Epithelial cell of proximal tubule (primary cell): ENCODE results near the gene SORBS1. TPM values are rescaled to one million over a fixed set of nuclear protein-coding genes. Genes with fewer than 3 reads are reported as not detected.

Experiments
- DNase-seq: peaks from one replicate; pipeline ENCODE4 v3.0.0-alpha.2; 2011; ENCODE audit warnings: low read depth
- H3K4me3 ChIP-seq: 2 replicates; pipeline ENCODE4 v1.5.1; 2011; ENCODE audit warnings: low read depth, mild to moderate bottlenecking, low read length
- total RNA-seq: library from RNA; depleted of rRNA; stranded (reverse); fragments of >200 nt; gene quantifications from 2 replicates; pipeline ENCODE4 v1.2.3, GENCODE V29; 2015
- TF ChIP-seq, protein P1 (sequence below): conservative IDR thresholded peaks from 2 replicates; pipeline ENCODE4 v1.5.1; 2012; ENCODE audit warnings: low read depth, mild to moderate bottlenecking, low read length

The SORBS1 gene
- total RNA-seq, 1 donor from 2014 or later, result 7.0 TPM

- no peak overlapping the region for H3K4me3 ChIP-seq
- no peak for DNase-seq
- TF ChIP-seq, protein P1, sequence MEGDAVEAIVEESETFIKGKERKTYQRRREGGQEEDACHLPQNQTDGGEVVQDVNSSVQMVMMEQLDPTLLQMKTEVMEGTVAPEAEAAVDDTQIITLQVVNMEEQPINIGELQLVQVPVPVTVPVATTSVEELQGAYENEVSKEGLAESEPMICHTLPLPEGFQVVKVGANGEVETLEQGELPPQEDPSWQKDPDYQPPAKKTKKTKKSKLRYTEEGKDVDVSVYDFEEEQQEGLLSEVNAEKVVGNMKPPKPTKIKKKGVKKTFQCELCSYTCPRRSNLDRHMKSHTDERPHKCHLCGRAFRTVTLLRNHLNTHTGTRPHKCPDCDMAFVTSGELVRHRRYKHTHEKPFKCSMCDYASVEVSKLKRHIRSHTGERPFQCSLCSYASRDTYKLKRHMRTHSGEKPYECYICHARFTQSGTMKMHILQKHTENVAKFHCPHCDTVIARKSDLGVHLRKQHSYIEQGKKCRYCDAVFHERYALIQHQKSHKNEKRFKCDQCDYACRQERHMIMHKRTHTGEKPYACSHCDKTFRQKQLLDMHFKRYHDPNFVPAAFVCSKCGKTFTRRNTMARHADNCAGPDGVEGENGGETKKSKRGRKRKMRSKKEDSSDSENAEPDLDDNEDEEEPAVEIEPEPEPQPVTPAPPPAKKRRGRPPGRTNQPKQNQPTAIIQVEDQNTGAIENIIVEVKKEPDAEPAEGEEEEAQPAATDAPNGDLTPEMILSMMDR, result no peak
Measured at GRCh38 chr10:95440038-95440725, 121.0 kb downstream of the SORBS1 start.

GRCh38 chr10:95438781-95439180 is 122.4 kb downstream of the SORBS1 start:
- H3K4me3 ChIP-seq, result no peak overlapping the region

DNA sequence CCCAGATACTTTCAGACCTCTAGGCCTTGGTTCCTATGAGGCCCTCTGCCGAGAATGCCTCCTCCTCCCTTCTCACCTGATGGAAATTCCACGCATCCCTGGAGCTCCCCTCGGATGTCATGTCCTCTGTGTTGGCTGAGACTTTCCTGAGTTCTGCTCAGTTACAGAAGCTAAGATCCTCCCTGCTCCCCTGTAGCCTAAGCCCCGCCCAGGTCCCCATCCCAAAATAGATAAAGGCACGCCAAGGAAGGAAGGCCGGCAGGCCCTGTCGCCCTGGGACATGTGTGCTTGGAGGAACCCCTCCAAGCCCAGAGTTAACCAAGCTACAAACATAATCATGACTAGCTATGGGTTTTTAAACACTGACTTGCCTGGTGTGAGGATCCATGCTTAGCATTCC is 123.5 kb downstream of the SORBS1 start:
- H3K4me3 ChIP-seq, result no peak overlapping the region
- TF ChIP-seq, protein P1, result no peak
- DNase-seq, result no peak

More at GRCh38 chr10:95438781-95439180, 122.4 kb downstream of the SORBS1 start:
- TF ChIP-seq, protein P1, result no peak
- DNase-seq, result no peak

- no peak overlapping the region for H3K4me3 ChIP-seq
- DNase-seq, result no peak
- TF ChIP-seq, protein P1, result no peak
Measured at GRCh38 chr10:95435548-95436279, 125.5 kb downstream of the SORBS1 start.

DNA sequence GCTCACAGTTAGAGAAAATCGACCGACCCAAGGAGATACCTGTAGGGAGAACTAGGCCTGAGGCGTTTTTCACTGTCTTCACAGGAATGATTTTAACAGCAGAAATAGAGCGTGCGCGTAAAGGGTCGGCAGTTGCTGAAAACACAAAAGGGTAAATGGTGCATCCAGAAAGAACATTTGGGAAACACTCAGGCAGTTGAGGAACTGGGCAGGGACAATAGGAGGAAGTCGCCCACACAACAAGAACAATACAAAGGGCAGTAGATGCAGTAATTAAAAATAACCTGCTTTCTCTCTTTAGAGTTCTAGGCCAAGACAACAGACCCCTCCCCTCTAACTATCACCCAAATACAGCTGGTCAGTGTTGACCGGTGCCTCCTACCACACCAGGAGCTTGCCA is 126.6 kb downstream of the SORBS1 start:
- TF ChIP-seq, protein P1, result no peak
- H3K4me3 ChIP-seq, result no peak overlapping the region
- no peak for DNase-seq

DNA sequence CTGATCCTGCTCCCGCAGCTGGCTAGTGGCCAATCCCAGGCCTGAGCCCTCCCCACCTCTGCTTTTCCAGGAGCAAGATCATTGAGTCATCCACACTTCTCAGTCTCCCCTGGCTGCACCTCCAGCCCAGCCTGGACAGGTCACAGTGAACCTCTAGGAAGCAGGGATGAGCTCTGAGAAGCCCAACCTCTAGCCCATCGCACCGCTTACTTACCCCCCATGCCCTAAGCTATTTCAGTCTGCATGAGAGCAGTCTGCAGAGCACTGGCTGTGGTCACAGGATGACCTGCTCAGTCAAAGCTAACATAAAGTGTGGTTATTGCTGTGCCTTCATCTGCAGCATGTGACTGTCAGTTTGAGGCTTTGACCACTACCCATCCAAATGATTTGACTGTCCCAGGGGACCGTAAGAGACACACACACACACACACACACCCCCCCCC is 129.2 kb downstream of the SORBS1 start:
- H3K4me3 ChIP-seq, result no peak overlapping the region
- peak; percentile 45 for DNase-seq
- TF ChIP-seq, protein P1, result no peak
